HG03571 (cell line): Measurements from ENCODE around the gene EIF2S1.
"Not testable (repeated sequence)": the region's sequence is repeated elsewhere in the genome, so short reads cannot be mapped to it uniquely, and the experiment has no call there.

Experiments
- ATAC-seq: cut with Tn5 transposase; IDR thresholded peaks from one replicate; pipeline ENCODE4 v1.9.1; 2021; ENCODE audit not compliant: unreplicated experiment

The EIF2S1 gene

GRCh38 chr14:67371247-67372148, 11.4 kb downstream of the EIF2S1 start:
- no peak for ATAC-seq

DNA sequence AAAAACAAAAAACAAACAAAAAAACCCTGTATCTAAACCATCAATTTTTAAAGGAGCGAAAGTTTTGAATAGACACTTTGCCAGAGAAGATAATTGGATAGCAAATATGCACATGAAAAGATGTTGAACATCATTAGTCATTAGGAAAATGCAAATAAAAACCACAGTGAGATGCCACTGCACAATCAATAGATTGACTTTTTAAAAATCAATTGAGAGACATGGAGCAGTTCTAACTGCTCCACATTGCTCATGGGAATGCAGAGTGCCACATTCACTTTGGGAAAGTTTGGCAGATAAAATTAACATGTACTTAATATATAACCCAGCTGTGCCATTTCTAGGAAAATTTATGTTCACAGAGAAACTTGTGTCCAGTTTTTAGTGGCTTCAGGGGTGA, 12.7 kb downstream of the EIF2S1 start:
- no peak for ATAC-seq

DNA sequence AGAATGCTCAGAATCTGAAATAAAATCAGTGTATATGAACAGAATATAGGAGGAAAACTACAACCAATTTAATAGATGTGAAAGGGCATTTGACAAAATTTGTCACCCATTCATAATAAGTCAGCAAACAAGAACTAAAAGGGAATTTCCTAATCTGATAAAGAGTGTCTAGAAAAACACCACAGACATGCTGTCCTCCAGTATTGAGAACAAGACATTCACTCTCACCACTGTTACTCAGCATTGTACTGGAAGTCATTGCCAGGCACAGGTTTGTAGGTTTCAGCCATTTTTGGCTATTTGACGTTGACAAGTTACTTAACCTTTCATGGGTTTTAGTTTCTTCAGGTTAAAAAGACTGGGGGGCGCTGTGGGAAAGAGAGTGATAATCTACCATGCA, 13.2 kb downstream of the EIF2S1 start:
- ATAC-seq: no peak

DNA sequence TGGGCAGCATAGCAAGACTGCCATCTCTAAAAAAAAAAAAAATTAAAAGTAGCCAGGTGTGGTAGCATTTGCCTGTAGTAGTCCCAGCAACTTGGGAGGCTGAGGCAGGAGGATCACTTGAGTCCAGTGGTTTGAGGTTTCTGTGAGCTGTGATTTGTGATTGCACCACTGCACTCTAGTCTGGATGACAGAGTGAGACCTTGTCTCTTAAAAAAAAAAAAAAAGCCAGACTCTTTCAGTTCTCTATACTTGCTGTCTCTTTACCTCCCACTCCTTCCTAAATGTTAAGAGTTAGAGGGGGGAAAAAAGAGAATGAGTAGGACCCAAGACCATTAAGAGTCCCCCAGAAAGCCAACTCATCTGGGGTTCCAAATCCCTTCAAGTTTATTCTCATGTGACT, 17.8 kb downstream of the EIF2S1 start:
- ATAC-seq: no peak

DNA sequence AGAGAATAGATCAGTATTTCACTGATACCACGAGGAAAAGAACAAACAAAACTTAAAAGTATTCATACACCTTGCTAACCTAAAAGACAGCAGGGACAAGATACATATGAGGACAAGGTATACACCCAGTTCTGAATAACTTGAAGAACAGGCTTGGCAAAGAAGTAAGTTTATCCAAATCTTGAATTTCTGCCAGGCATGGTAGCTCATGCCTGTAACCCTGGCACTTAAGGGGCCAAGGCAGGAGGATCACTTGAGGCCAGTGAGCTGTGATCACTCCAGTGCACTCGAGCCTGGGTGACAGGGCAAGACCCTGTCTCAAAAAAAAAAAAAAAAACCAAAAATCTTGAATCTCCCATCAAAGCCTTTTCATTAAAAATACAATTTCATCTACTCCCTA, 25.0 kb downstream of the EIF2S1 start:
- no peak for ATAC-seq

DNA sequence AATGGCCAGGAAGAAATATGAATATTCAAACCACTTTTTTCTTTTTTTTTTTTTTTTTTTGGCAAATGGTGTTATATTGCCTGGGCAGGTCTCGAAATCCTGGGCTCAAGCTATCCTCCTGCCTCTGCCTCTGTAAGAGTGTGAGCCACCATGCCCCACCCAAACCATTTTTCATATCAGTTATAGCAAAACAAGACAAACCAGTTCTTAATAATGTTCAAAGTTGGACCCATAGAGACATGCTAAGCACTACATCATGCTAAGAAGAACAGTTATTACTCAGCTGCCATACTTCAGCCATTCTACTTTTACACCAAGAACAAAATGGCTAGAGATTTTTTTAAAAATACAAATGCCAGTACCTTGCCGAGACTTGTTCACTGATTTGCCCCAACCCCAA, 25.5 kb downstream of the EIF2S1 start:
- ATAC-seq: no peak

GRCh38 chr14:67387195-67387594, 27.1 kb downstream of the EIF2S1 start:
- ATAC-seq: no peak

- no peak for ATAC-seq
Measured at GRCh38 chr14:67389275-67389674, 29.1 kb downstream of the EIF2S1 start.

GRCh38 chr14:67389811-67390534, 29.8 kb downstream of the EIF2S1 start:
- no peak for ATAC-seq

- no peak for ATAC-seq
Measured at GRCh38 chr14:67391268-67391667, 31.1 kb downstream of the EIF2S1 start.

GRCh38 chr14:67392123-67392522, 32.0 kb downstream of the EIF2S1 start:
- no peak for ATAC-seq

DNA sequence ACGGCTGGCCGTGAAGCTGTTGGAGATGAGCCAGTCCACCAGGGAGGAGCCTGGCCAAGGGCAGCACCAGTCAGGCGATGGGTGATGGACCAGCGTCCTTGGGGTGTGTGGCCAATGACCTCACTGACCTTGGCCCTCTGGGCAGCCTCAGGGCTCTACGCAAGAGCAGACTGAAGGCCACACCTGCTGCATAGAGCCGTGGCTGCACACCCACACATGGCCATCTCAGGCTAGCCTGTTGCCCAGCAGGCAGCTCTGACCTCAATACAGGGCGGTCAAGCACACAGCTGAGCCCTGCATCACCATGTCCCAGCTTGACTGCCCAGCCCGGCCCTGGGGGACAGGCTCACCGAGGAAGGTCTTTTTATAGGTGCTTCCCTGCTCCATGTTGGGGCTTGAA, 32.7 kb downstream of the EIF2S1 start:
- ATAC-seq: no peak

DNA sequence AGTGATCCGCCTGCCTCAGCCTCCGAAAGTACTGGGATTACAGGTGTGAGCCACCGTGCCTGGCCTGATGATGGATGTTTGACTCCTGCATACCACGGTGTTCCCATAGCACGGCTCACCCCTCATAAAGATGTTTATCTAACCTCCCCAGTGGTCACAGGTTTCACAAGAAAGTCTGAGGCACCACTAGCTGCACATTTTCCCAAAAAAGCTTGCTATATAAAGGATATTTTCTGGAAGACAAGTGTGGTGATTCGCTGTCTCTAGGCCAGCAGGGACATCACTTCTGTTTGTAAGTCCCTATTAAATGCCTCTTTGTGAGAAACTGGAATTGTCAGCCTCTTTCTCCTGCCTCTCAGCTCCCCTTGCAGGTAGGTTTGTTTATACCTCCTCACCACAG, 33.6 kb downstream of the EIF2S1 start:
- no peak for ATAC-seq

GRCh38 chr14:67395086-67395875, 35.2 kb downstream of the EIF2S1 start:
- no peak for ATAC-seq

GRCh38 chr14:67395876-67396189, 35.7 kb downstream of the EIF2S1 start:
- ATAC-seq: no peak

GRCh38 chr14:67396381-67396970, 36.3 kb downstream of the EIF2S1 start:
- no peak for ATAC-seq

DNA sequence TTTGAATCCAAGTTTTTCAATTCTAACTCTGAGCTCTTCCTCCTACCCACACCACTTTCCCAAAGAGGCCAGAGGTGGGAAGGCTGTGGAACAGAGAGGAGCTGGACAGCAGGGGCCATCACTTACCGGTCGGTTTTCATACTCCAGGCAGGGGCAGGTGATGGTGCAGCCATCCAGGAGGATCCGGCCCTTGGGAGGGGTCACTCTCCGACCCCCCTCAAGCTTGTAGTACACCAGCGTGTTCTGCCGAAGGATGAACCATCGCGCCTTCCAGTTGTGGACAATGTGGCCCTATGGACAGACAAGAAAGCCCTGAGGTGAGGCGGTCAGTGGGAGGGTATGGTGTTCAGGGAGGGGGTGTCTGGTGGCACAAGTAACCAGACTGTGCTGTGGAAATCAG, 37.4 kb downstream of the EIF2S1 start:
- ATAC-seq: no peak

GRCh38 chr14:67400434-67400833, 40.3 kb downstream of the EIF2S1 start:
- ATAC-seq: no peak

DNA sequence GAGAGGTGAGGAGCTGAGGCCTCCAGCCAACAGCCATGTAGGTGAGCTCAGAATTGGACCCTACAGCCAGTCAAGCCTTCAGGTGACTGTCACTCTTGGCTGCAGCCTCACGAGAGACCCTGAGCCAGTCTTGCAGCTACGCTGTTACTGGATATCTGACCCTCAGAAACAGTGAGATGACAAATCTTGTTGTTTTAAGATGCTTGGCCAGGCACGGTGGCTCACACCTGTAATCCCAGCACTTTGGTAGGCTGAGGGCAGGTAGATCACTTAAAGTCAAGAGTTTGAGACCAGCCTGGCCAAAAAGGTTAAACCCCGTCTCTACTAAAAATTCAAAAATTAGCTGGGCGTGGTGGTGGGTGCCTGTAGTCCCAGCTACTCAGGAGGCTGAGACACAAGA, 45.6 kb downstream of the EIF2S1 start:
- no peak for ATAC-seq

GRCh38 chr14:67408122-67408801, 48.1 kb downstream of the EIF2S1 start:
- ATAC-seq: not testable (repeated sequence)

GRCh38 chr14:67409461-67409860, 49.3 kb downstream of the EIF2S1 start:
- no peak for ATAC-seq
